K562 (cell line): ENCODE data around the gene ATE1. TPM values are rescaled to one million over a fixed set of nuclear protein-coding genes. Genes with fewer than 3 reads are reported as not detected.

Source experiments
- ATAC-seq: fragments of 200-7000 bp; cut with Tn5 transposase; 3 replicates; pipeline ENCODE4 v1.9.1; 2020; ENCODE audit warnings: moderate library complexity
- BruUV-seq: library from RNA; stranded (reverse); fragments of 400-500 nt; replicated peaks from 2 replicates; lab custom pipeline; 2021; lab: Mats Ljungman, UMichigan
- CTCF ChIA-PET: fragments of 300-600 bp; formaldehyde crosslinking; extraction: SDS; loops from one replicate; lab custom pipeline; 2021; ENCODE audit warnings: low intra/inter-chr PET ratio; lab: Yijun Ruan, JAX
- POLR2A ChIA-PET: fragments of 300-600, 350-650 bp; sonication (Branson Sonifier 250); formaldehyde crosslinking; extraction: SDS; loops from one replicate; lab custom pipeline; 2021; ENCODE audit warnings: antibody characterized with exemption, inconsistent platforms; lab: Yijun Ruan, JAX
- DNase-seq, 4 experiments: peaks; one replicate each; pipeline versions ENCODE4 v3.0.0 to v3.0.0-alpha.2; 2011 to 2018; ENCODE audit warnings: low spot score in 3 of 4, mixed read lengths in 3 of 4; ENCODE audit errors: extremely low read depth in 1 of 4
- FAIRE-seq: peaks from 2 replicates; lab custom pipeline; 2011; peaks lifted over from hg19 to GRCh38; lab: Jason Lieb, UNC
- H2AFZ ChIP-seq: 2 replicates; pipeline ENCODE4 v1.6.0; 2011; ENCODE audit warnings: low read depth, low read length, control low read depth, inconsistent platforms
- H3K27ac ChIP-seq: fragments of 200-600 bp; 3 replicates; pipeline ENCODE4 v1.8.0; 2011; ENCODE audit warnings: low read depth, mild to moderate bottlenecking, control low read depth, inconsistent platforms, low read length, moderate library complexity, mixed read lengths; ENCODE audit errors: extremely low read depth
- H3K27me3 ChIP-seq, 2 experiments: fragments of 300-600 bp in 1 of 2; 2 replicates in 1 of 2; 3 replicates in 1 of 2; pipeline versions ENCODE4 v1.6.0 to v1.8.0; 2011; ENCODE audit warnings: inconsistent platforms in 2 of 2, low read length in 2 of 2, mild to moderate bottlenecking in 1 of 2, mixed read lengths in 1 of 2, moderate library complexity in 1 of 2; ENCODE audit not compliant: control insufficient read depth in 2 of 2, insufficient read depth in 2 of 2
- H3K36me3 ChIP-seq: fragments of 300-600 bp; 3 replicates; pipeline ENCODE4 v1.8.0; 2011; ENCODE audit warnings: mild to moderate bottlenecking, low read length, inconsistent platforms; ENCODE audit not compliant: control insufficient read depth, insufficient read depth
- H3K4me1 ChIP-seq, 2 experiments: fragments of 200-600 bp in 1 of 2; replicated peaks in 1 of 2; 2 replicates in 1 of 2; 3 replicates in 1 of 2; pipeline versions ENCODE4 v1.5.1 to v1.8.0; 2011; ENCODE audit warnings: inconsistent platforms in 2 of 2, low read length in 2 of 2, mild to moderate bottlenecking in 1 of 2, mixed read lengths in 1 of 2, moderate library complexity in 1 of 2; ENCODE audit not compliant: control insufficient read depth in 2 of 2, insufficient read depth in 2 of 2
- H3K4me2 ChIP-seq: 2 replicates; pipeline ENCODE4 v1.6.1; 2011; ENCODE audit warnings: low read length, control low read depth, inconsistent platforms, mixed read lengths; ENCODE audit not compliant: insufficient read depth
- H3K4me3 ChIP-seq: fragments of 200-600 bp; sonication (generic), shearing (Covaris generic); 2 replicates; pipeline ENCODE4 v1.5.1; 2016; ENCODE audit warnings: control low read depth, inconsistent platforms
- H3K79me2 ChIP-seq: fragments of 200-600 bp; 3 replicates; pipeline ENCODE4 v1.8.0; 2011; ENCODE audit warnings: low read length, inconsistent platforms; ENCODE audit not compliant: control insufficient read depth, insufficient read depth
- H3K9ac ChIP-seq, 2 experiments: 2 replicates each; pipeline versions ENCODE4 v1.6.0 to v1.6.1; 2011; ENCODE audit warnings: low read depth in 2 of 2, low read length in 2 of 2, control low read depth in 1 of 2, inconsistent platforms in 1 of 2, mild to moderate bottlenecking in 1 of 2, mixed read lengths in 1 of 2; ENCODE audit not compliant: insufficient read depth in 1 of 2
- H3K9me1 ChIP-seq: one replicate; pipeline ENCODE4 v1.6.0; 2011; ENCODE audit warnings: inconsistent platforms, mild to moderate bottlenecking, low read length, moderate library complexity; ENCODE audit not compliant: control insufficient read depth, insufficient read depth
- H3K9me3 ChIP-seq: replicated peaks from 2 replicates; pipeline ENCODE4 v1.5.1; 2011; ENCODE audit warnings: low read depth, low read length, inconsistent platforms; ENCODE audit not compliant: control insufficient read depth, insufficient read depth
- H4K20me1 ChIP-seq: replicated peaks from 2 replicates; pipeline ENCODE4 v1.6.1; 2011; ENCODE audit warnings: low read length, inconsistent platforms, mixed read lengths; ENCODE audit not compliant: control insufficient read depth, insufficient read depth
- ELF1 ChIP-seq: fragments of 200-800 bp; sonication (Bioruptor generic); IDR thresholded peaks from 2 replicates; pipeline ENCODE4 v1.6.1; 2016; ENCODE audit warnings: missing genetic modification characterization, missing compliant biosample characterization
- ESRRB ChIP-seq: fragments of 250-450 bp; sonication (Bioruptor Pico); IDR thresholded peaks from 2 replicates; pipeline ENCODE4 v1.5.0; 2020; ENCODE audit warnings: mild to moderate bottlenecking, moderate library complexity, borderline replicate concordance
- ETV1 ChIP-seq: fragments of 450-650 bp; conservative IDR thresholded peaks from 2 replicates; pipeline ENCODE4 v1.6.1; 2016; ENCODE audit warnings: missing genetic modification characterization, control low read depth, low read depth, missing compliant biosample characterization
- PURB ChIP-seq: sonication (generic); formaldehyde crosslinking; IDR thresholded peaks from 2 replicates; pipeline ENCODE4 v1.9.0; 2021; ENCODE audit warnings: low read depth, mild to moderate bottlenecking, missing genetic modification reagents
- ZFP1 ChIP-seq: fragments of 450-650 bp; formaldehyde crosslinking; IDR thresholded peaks from 2 replicates; pipeline ENCODE4 v1.4.0; 2020; ENCODE audit warnings: mild to moderate bottlenecking, mixed read lengths
- ZNF551 ChIP-seq: fragments of 250-450 bp; sonication (Bioruptor Pico); IDR thresholded peaks from 2 replicates; pipeline ENCODE4 v1.5.0; 2021; ENCODE audit warnings: mild to moderate bottlenecking, moderate library complexity
- ZNF57 ChIP-seq: fragments of 450-650 bp; formaldehyde crosslinking; IDR thresholded peaks from 2 replicates; pipeline ENCODE4 v1.4.0; 2020; ENCODE audit warnings: mild to moderate bottlenecking, moderate library complexity
- ZNF668 ChIP-seq: fragments of 250-450 bp; sonication (Bioruptor Pico); IDR thresholded peaks from 2 replicates; pipeline ENCODE4 v1.8.0; 2022; ENCODE audit warnings: mild to moderate bottlenecking, inconsistent platforms
- WGBS: fragments of 100-300 bp; shearing (Covaris generic); methylation state at CpG from one replicate; pipeline ENCODE4 v1.1.6; 2016; ENCODE audit warnings: low coverage, mixed read lengths; ENCODE audit not compliant: insufficient coverage; ENCODE audit errors: missing lambda C conversion rate; 5-methylcytosine and 5-hydroxymethylcytosine counted together
- in situ Hi-C: fragments of 300-500 bp; cut with MboI; formaldehyde crosslinking; loops from 4 replicates; pipeline ENCODE4 v1.15.0; 2018; ENCODE audit warnings: inconsistent platforms, mixed read lengths
- intact Hi-C: fragments of 100-400 bp; cut with micrococcal nuclease; formaldehyde crosslinking; loops from 2 replicates; pipeline ENCODE4 v1.14.2; 2022
- polyA plus RNA-seq, 8 experiments: library from polyadenylated mRNA; depleted of rRNA in 4 of 8; stranded (reverse) in 5 of 8; unstranded in 3 of 8; fragments of >200 nt; fragmentation: Nextera tagmentation in 2 of 8; fragmentation: Illumina TruSeq in 1 of 8; extraction: Ambion mirVana in 2 of 8; extraction: Trizol in 1 of 8; gene quantifications; 2 replicates each; pipeline versions ENCODE4 v1.2.1 to v1.2.3, GENCODE V29; 2011 to 2014; ENCODE audit warnings: inconsistent platforms in 1 of 8, missing spikeins in 1 of 8
- total RNA-seq, 7 experiments: library from RNA; depleted of rRNA in 6 of 7; stranded (reverse); fragments of >200 nt in 6 of 7; fragmentation: Illumina TruSeq in 2 of 7; extraction: Trizol in 2 of 7; gene quantifications; 2 replicates each; pipeline versions ENCODE4 v1.2.1 to v1.2.3, GENCODE V29; 2011 to 2021; ENCODE audit warnings: low replicate concordance in 1 of 7
- TF ChIP-seq, protein P1 (sequence below), 2 experiments: fragments of 450-650 bp; IDR thresholded peaks; 2 replicates each; pipeline ENCODE4 v1.6.1; 2016
- TF ChIP-seq, protein P2 (sequence below): fragments of 250-450 bp; sonication (Bioruptor Pico); IDR thresholded peaks from 2 replicates; pipeline ENCODE4 v1.8.0; 2021; ENCODE audit warnings: borderline replicate concordance, mild to moderate bottlenecking, moderate library complexity; ENCODE audit not compliant: poor library complexity, severe bottlenecking

ATE1 gene
- total and polyA plus RNA-seq, 9 of the 15 experiments (the other 6 are each of a cell fraction or from before 2014, with no cell fraction given) = 3.0 to 14.2 (median 8.8) TPM

DNA sequence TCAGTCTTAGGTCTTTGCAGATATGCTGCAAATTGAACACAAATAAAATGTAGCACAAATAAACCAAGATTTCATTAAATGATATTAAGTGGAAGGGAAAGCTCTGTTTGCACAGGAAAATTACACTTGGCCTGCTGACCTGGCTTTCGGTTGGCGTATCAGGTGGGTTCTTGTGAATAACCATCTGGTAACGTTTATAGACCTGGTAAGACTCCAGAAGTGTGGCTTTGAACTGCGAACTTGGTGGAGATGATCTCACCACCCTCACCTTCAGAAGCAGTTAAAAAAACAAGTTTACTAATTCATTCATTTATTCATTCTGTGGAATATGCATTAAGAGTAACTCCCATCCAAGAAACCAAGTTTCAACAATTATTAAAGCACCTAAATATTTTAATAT is 28.1 kb downstream of the ATE1 start:
- Histone ChIP-seq H3K36me3 (peaks cover 17% of the 10 kb centered on the region; the same call in 1 of the 3 replicates), H3K4me3 (no peak overlapping the region), H3K9ac (no peak overlapping the region), H3K79me2 (no peaks in the 10 kb centered on the region), H4K20me1 (no peaks in the 10 kb centered on the region), H3K4me2 (no peak overlapping the region), H3K9me3 (no peaks in the 10 kb centered on the region), H3K27ac (no peak overlapping the region), H3K4me1 (no peaks in the 10 kb centered on the region), H2AFZ (no peak overlapping the region), H3K27me3 (no peaks in the 10 kb centered on the region), H3K9me1 (no peaks in the 10 kb centered on the region)
- in situ Hi-C loops (loop anchor here (25.0 kb wide), 1 partner anchor 962 kb away; no protein-coding TSS in a partner anchor), intact Hi-C loops (loop anchor here (5.0 kb wide), 1 partner anchor 77 kb away; no protein-coding TSS in a partner anchor)
- FAIRE-seq (no peak), ATAC-seq (no peak), DNase-seq (no peak)
- BruUV-seq = no TSS peak
- POLR2A ChIA-PET = no interaction called here
- CTCF ChIA-PET = interaction anchor here (0.6 kb wide), 1 partner anchor 951 kb away, joined by 4 read pairs; no protein-coding TSS in a partner anchor
- TF ChIP-seq PURB (CRISPR knock-in tag) (no peak), ZNF551 (CRISPR knock-in tag) (no peak), ZFP1 (CRISPR knock-in tag) (no peak)
- WGBS = 95% methylated on average over 4 of the region's 4 CpGs

DNA sequence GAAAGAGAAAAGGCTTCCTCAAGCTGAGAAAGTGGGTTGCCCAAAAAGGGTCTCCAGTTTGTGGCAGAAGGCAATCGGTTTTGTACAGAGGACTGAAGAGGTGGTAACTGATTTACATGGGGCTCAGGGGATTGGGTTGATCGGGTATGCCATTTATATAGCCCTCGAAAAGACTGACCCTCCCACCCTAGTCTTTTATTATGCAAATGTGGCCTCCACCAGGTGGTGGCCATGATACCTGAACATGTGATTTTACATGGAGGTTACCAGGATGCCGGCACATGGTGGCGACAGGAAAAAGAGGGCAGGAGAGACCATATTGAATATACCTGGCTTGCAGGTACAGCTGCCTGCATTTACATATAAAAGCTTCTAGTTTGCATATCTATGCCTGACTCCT is 36.7 kb downstream of the ATE1 start:
- Histone ChIP-seq H3K79me2 (no peaks in the 10 kb centered on the region), H3K9me3 (no peaks in the 10 kb centered on the region), H3K4me3 (no peak overlapping the region), H3K27me3 (no peaks in the 10 kb centered on the region), H3K4me1 (no peaks in the 10 kb centered on the region), H3K9me1 (no peaks in the 10 kb centered on the region), H3K27ac (no peak overlapping the region), H3K36me3 (no peaks in the 10 kb centered on the region), H2AFZ (no peak overlapping the region), H3K4me2 (no peak overlapping the region), H4K20me1 (no peaks in the 10 kb centered on the region), H3K9ac (no peak overlapping the region)
- ChIA-PET CTCF (no interaction called here), POLR2A (no interaction called here)
- WGBS = 73% methylated on average over 5 of the region's 5 CpGs
- no peak for FAIRE-seq
- ATAC-seq = no peak
- no TSS peak for BruUV-seq
- intact Hi-C loops (no loop called here), in situ Hi-C loops (no loop called here)
- no peak for DNase-seq
- TF ChIP-seq ZNF668 (CRISPR knock-in tag) = no peak
- TF ChIP-seq, protein P1, sequence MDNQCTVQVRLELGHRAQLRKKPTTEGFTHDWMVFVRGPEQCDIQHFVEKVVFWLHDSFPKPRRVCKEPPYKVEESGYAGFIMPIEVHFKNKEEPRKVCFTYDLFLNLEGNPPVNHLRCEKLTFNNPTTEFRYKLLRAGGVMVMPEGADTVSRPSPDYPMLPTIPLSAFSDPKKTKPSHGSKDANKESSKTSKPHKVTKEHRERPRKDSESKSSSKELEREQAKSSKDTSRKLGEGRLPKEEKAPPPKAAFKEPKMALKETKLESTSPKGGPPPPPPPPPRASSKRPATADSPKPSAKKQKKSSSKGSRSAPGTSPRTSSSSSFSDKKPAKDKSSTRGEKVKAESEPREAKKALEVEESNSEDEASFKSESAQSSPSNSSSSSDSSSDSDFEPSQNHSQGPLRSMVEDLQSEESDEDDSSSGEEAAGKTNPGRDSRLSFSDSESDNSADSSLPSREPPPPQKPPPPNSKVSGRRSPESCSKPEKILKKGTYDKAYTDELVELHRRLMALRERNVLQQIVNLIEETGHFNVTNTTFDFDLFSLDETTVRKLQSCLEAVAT (IDR thresholded peaks at IDR 0.05) = no peak
- TF ChIP-seq ELF1 (tag) = no peak
- TF ChIP-seq, protein P2, sequence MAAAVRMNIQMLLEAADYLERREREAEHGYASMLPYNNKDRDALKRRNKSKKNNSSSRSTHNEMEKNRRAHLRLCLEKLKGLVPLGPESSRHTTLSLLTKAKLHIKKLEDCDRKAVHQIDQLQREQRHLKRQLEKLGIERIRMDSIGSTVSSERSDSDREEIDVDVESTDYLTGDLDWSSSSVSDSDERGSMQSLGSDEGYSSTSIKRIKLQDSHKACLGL (CRISPR knock-in tag) = no peak
- no peak for TF ChIP-seq ESRRB (CRISPR knock-in tag)
- no peak for TF ChIP-seq ZNF57
- TF ChIP-seq ETV1 (tag) = no peak
